HG02981 (cell line): ENCODE measurements around the gene RAB6D.
"Not testable (repeated sequence)": the region's sequence is repeated elsewhere in the genome, so short reads cannot be mapped to it uniquely, and the experiment has no call there.

Experiments
- ATAC-seq: cut with Tn5 transposase; IDR thresholded peaks from one replicate; pipeline ENCODE4 v1.9.1; 2021; ENCODE audit warnings: mild to moderate bottlenecking, moderate library complexity; ENCODE audit not compliant: unreplicated experiment

The RAB6D gene

DNA sequence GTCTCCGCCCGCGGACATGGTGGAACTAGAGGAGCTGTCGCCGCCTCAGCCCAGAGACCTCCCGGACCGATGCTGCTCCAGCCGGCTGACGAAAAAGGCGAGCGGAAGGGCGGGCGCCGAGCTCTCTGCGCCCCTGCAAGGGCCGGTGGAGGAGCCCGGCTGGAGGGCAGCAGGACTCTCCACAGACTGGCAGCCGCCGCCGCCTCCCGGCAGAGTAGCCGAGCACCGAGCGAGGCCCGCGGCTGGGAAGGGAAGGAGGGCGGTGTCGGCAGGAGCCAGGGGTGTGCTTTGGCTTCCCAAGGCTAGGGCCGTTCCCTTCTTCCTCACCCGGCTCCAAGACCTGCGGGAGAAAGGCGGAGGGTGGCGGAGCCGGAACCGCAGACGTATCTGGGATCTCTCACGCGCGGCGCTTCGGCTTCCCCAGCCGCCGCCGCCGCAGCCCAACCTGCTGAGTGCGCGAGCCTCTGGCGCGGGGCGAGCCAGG, at the start of gene RAB6D:
Gene RAB6D, minus strand, starts transcription at position 466 of the 484 bp plus-strand sequence. Its CDS starts 448 bp downstream, at position 18.
- ATAC-seq: not testable (repeated sequence)

DNA sequence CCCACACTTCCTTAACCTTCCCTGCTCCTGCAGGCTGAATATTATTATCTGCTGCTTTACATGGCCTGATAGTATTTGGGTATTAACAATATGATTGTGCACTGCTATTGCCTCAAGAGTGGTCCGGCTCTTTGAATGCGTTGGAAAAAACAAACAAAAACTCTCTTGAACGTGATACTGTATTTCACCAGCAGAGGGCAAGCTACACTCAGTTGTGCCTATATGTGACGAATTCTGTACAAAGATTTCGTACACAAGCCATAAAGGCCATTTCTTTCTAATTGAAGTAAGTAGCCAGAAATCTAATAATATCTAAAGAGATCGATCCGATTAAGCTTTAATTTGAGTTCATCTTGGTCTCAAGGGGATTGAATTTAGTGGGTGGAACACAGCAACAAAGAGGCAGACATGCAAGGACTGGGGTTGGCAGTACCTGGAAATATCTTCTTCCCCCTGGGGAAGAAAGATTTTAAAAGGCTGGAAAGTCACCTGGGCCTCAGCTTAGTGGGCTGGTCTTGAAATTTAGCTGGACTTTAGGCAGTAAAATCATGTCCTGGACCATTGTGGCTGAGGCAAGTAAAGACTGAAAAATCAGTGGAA, 49.3 kb upstream of the RAB6D start:
- peak; percentile 76 for ATAC-seq

DNA sequence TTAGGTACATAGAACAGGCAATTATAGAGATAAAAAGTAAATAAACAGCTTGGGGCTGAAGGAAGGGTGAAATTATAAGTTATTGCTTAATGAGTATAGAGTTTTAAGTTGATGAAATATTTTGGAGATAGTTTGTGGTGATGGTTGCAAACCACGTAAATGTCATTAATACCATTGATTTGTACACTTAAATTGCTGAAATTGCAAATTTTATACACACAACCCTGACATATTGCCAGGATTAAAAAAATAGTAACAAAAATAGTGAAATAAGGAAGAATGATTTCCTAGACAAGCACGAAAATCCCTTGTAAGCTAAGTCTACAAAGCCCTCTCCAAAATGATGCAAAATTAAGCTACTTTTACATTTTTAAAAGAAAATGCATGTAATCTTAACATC, 46.2 kb upstream of the RAB6D start:
- no peak for ATAC-seq

DNA sequence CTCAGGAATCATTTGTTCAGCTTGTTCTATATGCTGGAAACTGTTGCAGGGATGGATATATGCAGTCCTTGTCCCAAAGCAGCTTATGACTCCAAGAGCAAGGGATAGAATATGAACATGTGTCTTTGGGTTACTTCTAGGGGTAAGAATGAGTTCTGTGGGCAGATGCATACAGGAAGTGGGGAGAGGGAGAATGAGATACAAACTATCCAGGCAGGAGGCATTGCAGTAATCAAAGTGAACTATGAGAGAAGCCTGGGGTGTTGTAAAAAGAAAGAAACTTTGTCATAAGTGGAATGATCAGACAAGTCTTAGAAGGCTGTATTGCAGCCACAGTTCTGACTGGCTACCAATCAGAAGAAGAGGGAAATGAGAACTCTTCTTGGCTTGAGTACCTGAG, 44.8 kb upstream of the RAB6D start:
- ATAC-seq: no peak

DNA sequence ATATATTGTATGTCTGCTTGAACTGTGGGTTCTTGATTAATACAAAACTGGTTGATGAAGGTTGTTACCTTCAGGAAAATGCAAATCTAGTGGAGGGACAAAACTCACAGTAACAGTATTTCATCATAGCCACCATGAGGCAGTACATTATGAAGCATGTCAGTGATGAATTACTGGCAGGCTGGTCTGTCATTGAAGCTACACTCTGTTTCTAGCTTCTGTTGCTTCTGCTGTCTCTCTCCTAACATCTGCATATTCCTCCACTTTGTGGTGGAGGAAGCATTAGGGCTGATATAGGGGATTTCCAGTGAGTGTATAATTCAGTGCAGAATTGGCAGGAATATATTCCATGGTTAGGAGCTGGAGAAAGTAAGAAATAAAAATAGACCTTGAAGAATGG, 44.2 kb upstream of the RAB6D start:
- ATAC-seq: no peak

DNA sequence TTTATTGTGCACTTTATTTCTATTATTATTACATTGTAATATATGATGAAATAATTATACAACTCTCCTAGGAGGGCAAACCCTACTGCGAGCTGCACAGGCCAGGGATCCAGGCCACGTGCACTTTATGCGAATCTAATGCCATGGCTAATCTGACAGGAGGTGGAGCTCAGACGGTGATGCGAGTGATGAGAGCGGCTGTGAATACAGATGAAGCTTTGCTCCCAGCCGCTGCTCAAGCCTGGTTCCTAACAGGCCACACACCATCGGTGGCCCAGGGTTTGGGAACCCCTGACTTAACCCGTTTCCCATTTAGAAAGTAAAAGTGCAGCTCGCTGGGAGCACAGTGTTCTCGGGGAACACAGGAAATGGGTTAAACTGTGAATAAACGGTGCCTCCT, 40.8 kb upstream of the RAB6D start:
- ATAC-seq: no peak

DNA sequence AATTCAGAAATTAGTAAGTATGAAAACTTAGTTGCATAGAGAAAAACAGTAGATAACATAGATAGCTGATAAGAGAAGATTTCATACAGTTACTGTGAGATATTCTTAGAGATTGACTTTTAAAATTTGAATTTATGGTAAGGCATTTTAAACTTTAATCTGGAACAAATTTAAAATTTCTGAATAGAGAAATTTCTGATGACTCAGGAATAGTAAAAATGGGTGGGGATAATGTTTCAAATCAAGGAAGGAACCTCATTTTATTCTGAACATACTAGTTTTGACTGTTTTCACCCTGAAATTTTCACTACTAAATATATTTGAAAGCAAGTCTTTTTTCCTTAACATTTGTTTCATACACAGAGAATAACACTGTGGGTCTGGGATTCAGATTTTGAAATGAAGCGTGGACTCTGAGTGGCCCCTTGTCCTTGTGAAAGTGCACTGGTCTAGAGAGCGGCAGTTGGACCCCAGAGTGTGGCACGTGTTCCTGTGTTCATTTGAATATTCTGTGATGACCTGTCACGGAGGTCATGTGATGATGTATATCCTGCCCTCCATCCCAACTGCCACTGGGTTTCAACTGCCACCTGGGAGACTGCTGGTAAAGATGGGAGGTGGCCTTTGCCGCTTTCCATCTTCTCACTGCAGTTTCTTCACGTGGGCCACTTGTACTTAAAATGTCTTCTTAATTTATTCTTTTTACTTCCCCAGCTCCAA, 38.5 kb upstream of the RAB6D start:
- ATAC-seq: no peak

DNA sequence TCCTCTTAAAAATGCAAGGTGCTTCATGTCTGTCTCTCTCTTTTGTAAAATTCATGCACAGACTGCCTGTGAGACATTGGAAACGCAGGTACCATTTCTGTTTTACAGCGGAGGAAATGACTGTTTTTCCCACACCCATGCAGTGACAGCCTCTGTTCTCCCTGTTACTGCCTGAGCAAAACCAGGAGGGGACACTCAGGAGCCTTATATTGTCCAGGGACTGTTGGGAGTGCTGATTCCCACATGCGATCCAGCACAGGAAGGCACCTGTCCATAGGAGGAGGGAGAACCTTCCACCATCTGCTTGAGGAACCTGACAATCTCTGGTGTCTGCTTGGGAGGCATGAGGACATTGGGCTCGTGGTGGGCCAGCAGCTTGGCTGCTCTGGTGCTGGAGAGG, 36.9 kb upstream of the RAB6D start:
- no peak for ATAC-seq

DNA sequence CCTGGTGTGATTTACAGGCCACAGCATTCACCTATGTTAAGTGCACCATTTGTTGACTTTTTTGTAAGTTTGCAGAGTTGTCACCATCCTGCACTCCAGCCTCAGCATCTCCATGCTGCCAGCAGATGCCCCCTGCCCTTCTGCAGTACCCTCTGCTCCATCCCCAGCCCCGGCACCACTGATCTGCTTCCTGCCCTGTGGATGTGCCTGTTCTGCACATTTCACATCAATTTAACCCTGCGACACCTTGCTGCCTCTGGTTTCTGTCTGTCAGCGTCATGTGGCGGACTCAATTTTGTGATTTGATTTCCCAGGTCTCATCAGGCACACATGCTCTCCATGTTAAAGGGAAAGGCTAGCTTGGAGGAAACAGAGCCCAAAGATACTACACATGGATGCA, 36.5 kb upstream of the RAB6D start:
- ATAC-seq: not testable (repeated sequence)

DNA sequence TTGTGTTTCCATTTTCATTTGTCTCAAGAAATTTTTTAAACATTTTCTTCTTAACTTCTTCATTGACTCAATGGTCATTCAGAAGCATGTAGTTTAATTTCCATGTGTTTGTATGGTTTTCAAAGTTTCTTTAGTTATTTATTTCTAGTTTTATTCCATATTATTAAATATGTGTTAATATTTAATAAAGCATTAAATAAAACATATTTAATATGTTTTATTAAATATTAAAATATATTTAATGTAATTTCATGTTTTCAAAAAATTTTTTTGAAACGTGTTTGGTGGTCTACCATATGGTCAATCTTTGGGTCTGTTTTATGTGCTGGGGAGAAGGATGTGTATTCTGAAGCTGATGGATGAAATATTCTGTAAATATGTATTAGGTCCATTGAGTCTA, 32.2 kb upstream of the RAB6D start:
- ATAC-seq: not testable (repeated sequence)

DNA sequence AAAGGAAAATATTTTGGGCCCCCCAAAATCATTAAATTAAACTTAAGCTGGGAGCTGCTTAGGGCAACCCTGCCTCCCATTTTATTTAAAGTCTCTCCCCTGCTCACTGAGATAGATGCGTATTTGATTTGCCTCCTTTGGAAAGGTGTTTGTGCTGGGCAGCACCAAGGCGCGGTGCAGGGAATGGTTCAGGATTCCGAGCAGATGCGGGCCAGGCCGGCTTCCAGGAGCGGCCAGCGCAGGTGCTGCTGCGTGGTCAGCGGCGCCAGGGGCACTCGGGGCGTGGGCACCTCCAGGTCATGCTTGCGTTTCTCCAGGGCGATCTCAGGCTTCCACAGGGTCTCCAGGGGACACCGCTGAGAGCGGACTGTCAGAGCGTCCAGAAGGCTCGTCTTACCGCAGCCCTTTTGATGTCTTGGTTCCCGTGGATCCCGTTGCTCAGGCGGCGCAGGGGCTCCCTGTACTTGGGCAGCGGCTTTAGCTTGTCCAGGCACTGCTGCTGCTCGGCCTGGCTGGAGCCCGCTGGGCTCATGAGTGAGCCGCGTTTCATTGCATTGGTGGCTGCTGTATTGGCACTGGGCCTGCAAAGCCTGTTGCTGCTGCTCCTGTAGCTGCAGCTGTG, 31.2 kb upstream of the RAB6D start:
- not testable (repeated sequence) for ATAC-seq

DNA sequence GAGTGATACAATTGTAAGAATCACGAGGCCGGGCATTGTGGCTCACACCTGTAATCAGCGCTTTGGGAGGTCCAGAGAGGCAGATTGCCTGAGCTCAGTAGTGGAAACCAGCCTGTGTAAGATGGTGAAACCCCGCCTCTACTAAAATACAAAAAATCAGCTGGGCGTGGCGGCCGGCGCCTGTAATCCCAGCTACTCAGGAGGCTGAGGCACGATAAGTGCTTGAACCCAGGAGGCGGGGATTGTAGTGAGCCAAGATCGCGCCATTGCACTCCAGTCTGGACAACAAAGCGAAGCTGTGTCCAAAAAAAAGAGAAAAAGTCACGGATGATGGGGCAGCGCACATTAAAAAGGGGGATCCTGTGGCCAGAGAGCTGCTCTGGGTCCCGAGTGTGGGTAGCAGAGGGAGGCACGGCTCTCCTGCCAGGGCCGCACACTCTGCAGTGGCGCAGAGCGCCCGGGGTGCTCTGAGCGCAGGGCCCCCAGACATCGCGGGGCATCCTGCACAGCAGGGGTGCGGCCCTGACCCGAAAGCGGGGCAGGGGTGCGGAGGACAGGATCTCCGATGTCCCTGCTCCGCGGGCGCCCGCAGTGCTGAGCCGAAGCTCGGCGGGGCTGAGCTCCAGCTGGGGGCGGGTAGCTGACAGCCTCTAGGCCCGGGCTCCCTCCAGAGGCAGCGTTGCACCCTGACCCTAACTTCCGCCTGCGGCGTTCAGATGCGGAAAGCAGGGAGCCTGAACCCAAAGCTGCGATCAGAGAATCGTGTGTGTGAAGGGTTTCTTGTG, 30.4 kb upstream of the RAB6D start:
- no peak for ATAC-seq

DNA sequence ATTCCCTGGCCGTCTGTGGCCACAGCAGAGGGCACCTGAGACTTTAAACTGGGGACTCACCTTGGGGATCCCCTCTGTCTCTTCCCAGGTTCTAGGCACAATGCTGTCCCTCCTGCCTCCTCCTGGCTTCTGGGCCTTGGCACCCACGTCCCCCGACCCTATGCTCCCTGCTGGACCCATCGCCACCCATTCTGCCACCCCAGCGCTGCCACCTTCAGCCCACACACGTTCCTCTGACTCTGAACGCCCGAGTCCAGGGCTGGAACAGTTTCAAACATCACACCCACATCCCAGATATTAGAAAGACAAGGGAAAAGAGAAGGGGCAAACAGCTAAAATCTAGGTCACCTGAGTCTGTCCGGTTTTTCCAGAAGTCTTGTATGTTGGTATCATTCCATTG, 28.0 kb upstream of the RAB6D start:
- ATAC-seq: not testable (repeated sequence)

DNA sequence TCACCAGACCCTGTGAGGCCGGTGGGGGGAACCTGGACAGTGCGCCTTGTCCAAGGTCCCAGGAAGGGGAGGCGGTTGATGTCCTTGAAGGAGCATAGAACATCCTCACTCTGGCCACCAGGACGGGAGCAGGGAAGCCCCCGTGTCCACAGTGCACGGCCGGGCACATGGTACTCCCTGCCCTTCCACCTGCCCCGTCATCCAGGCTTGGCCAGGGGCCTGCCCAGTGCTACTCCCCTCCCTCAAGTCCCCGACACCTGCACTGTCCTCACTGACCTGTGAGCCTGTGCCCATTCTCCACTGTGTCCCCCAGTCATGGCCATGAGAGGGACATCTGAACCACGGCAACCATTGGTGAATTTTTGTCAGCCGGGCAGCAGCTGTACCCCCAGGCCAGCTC, 27.5 kb upstream of the RAB6D start:
- not testable (repeated sequence) for ATAC-seq

DNA sequence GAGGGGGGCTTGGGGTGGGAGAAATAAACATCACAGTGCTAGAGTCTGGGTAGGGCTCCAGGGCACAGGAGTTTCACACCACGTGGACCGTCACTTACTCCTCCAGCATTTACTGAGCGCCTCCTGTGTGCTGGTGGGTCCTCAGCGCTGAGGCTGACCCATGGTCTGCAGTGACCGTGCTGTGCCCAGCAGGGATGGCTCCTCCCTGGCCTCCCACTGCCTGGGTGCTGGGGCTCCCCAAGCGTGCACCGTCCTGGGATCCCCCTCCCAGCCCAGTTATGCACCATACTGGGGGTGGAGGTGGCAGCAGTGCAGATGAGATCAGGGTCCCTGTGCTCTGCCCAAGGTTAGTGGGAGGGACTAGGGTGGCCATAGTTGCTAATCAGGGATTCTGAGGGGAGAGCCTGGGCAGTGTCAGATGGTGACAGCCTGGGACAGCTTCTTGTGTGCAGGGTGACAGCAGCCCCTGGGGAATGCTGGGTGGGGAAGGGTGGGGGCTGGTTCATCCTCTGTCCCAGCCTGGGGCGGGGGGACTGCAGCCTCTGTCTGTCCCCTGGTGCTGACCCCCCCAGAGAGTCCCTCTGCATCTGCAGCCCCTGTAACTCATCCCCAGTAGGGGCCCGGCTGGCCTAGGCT, 26.6 kb upstream of the RAB6D start:
- not testable (repeated sequence) for ATAC-seq

DNA sequence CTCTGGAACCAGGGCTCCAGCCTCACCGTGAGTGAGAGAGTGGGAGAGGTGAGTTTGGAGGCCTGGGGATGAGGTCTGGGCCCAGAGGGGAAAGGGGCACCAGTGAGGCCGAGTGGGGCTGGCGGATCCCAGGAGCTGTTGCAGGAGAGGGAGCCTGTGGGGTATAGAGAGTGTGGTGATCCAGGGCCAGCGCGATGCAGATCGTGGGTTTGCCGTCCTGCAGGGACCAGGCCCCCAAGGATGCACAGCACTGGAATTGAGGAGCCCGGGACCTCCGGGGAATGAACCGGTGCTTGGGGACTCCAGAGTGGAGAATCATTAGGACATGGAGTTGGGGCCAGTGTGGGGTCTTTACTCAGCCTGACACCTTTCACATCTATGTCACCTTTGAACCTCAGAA, 25.7 kb upstream of the RAB6D start:
- no peak for ATAC-seq

DNA sequence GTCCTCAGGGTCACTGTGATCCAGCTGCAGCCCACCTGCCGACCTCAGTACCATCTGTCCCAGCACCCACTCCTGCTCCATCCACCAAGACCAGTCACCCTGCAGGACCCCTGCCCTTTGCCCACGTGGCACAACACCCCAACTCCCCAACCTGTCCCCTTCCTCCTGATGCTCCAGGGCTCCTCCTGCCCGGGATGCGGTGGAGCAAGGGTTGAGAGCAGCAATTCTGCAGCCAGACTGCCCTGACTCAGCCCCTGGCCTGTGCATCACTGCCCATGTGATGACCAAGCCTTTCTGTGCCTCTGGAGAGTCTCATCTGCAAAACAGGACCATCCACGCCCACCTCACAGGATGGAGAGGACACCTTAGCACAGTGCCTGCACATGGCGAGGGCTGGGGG, 24.9 kb upstream of the RAB6D start:
- not testable (repeated sequence) for ATAC-seq

DNA sequence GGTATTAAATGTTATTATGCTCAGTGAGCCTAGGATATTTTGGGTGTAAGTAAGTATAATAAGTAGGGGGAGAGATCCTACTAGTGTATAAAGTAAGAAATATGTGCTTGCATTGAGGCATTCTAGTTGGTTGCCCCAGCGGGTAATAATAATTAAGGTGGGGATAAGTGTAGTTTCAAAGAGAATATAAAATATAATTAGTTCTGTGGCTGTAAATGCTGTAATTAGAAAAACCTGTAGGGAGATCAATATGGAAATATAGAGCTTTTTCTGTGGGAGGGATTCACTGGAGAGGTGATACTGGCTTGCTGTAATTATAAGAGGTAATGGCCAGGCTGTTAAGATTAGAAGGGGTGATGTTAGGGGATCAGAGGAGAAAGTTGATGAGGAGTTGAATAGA, 9.1 kb upstream of the RAB6D start:
- ATAC-seq: not testable (repeated sequence)

DNA sequence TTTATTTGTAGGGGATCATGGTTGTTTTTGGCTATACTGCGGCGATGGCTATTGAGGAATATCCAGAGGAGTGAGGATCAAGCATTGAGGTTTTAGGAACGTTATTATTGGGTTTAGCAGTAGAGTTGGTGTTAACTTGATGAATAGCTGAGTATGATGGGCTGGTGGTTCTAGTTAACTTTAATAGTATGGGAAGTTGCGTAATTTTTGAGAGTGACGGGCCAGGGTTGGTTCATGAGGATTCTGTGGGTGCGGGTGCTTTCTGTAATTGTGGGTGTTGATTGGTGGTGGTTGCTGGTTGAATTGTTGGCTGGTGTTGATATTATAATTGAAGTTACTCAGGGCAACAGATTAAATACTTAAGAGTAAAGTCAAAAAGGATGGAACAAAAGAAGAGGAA, 6.0 kb upstream of the RAB6D start:
- ATAC-seq: no peak

DNA sequence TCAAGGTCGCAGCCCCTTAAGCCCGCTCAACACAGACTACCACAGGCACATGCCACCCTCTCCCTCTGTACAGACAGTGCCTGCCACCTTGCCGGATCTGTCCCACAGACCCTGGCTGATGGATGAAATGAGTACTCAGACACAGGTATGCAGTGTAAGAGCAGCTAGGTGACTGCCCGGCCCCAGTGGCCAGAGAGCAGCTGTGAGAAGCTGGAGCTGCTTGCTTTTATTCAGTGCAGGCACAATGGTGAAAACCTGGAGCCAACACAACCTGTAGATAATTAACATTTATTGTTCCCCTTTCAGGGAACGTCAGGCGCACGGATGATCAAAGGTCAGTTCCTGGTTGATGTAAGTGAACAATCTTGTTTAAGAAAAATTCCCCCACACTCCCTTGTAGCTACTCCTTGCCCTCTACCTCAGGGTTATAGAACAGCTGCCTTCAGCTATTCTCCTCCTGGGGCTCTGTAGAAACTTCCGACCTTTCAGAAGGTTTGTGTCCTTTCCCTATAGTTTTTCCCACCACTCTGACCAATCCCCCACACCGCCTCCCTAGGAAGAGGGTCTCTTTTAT, 4.6 kb upstream of the RAB6D start:
- ATAC-seq: not testable (repeated sequence)
